Ishikawa (cell line): Measurements from ENCODE around the gene TIGIT.

Source experiments
- CEBPB ChIP-seq: IDR thresholded peaks from 2 replicates; pipeline ENCODE4 v1.6.1; 2012
- CREB1 ChIP-seq: IDR thresholded peaks from 2 replicates; pipeline ENCODE4 v1.6.1; 2012; ENCODE audit warnings: low read depth
- EGR1 ChIP-seq: IDR thresholded peaks from 2 replicates; pipeline ENCODE4 v1.6.1; 2012
- EP300 ChIP-seq: IDR thresholded peaks from 2 replicates; pipeline ENCODE4 v1.6.1; 2012; ENCODE audit warnings: borderline replicate concordance
- FOXM1 ChIP-seq: IDR thresholded peaks from 2 replicates; pipeline ENCODE4 v1.6.1; 2012; ENCODE audit warnings: low read depth, borderline replicate concordance
- NFIC ChIP-seq: IDR thresholded peaks from 2 replicates; pipeline ENCODE4 v1.6.1; 2012
- RAD21 ChIP-seq: IDR thresholded peaks from 2 replicates; pipeline ENCODE4 v1.6.1; 2012; ENCODE audit warnings: low read depth
- TAF1 ChIP-seq: IDR thresholded peaks from 2 replicates; pipeline ENCODE4 v1.6.1; 2012; ENCODE audit warnings: low read depth, mild to moderate bottlenecking
- TCF12 ChIP-seq: IDR thresholded peaks from 2 replicates; pipeline ENCODE4 v1.6.1; 2012; ENCODE audit warnings: low read depth
- TEAD4 ChIP-seq: IDR thresholded peaks from 2 replicates; pipeline ENCODE4 v1.6.1; 2012
- YY1 ChIP-seq: IDR thresholded peaks from 2 replicates; pipeline ENCODE4 v1.6.1; 2012; ENCODE audit warnings: low read depth
- ZBTB7A ChIP-seq: IDR thresholded peaks from 2 replicates; pipeline ENCODE4 v1.6.1; 2012; ENCODE audit warnings: low read depth
- TF ChIP-seq, protein P1 (sequence below): IDR thresholded peaks from 2 replicates; pipeline ENCODE4 v1.6.1; 2012
- TF ChIP-seq, protein P2 (sequence below): IDR thresholded peaks from 2 replicates; pipeline ENCODE4 v1.6.1; 2012
- TF ChIP-seq, protein P3 (sequence below): IDR thresholded peaks from 2 replicates; pipeline ENCODE4 v1.6.1; 2012; ENCODE audit warnings: low read depth, mild to moderate bottlenecking

Gene TIGIT

DNA sequence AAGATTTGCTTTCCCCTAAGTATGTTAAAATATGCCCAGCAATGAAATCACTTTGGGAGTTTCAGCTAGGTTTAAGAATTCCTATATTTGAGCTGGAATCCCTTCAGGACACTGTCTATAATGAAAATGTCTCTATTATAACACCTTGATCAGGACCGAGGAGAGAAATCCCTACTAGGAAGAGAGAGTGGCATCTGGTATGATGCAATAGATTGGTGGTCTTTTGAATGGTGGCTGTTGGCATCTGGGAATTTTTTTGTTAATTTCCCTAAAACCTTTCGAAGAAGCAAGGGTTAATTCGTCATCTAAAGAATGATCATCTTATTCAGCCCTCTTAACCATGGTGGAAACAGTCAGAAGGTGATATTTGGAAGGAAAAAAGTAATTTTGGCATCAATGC is 43.0 kb downstream of the TIGIT start:
- TF ChIP-seq, protein P1, sequence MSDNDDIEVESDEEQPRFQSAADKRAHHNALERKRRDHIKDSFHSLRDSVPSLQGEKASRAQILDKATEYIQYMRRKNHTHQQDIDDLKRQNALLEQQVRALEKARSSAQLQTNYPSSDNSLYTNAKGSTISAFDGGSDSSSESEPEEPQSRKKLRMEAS, result no peak
- no peak for TF ChIP-seq RAD21
- TF ChIP-seq ZBTB7A, result no peak
- TF ChIP-seq, protein P2, sequence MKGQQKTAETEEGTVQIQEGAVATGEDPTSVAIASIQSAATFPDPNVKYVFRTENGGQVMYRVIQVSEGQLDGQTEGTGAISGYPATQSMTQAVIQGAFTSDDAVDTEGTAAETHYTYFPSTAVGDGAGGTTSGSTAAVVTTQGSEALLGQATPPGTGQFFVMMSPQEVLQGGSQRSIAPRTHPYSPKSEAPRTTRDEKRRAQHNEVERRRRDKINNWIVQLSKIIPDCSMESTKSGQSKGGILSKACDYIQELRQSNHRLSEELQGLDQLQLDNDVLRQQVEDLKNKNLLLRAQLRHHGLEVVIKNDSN, result no peak
- TF ChIP-seq, protein P3, sequence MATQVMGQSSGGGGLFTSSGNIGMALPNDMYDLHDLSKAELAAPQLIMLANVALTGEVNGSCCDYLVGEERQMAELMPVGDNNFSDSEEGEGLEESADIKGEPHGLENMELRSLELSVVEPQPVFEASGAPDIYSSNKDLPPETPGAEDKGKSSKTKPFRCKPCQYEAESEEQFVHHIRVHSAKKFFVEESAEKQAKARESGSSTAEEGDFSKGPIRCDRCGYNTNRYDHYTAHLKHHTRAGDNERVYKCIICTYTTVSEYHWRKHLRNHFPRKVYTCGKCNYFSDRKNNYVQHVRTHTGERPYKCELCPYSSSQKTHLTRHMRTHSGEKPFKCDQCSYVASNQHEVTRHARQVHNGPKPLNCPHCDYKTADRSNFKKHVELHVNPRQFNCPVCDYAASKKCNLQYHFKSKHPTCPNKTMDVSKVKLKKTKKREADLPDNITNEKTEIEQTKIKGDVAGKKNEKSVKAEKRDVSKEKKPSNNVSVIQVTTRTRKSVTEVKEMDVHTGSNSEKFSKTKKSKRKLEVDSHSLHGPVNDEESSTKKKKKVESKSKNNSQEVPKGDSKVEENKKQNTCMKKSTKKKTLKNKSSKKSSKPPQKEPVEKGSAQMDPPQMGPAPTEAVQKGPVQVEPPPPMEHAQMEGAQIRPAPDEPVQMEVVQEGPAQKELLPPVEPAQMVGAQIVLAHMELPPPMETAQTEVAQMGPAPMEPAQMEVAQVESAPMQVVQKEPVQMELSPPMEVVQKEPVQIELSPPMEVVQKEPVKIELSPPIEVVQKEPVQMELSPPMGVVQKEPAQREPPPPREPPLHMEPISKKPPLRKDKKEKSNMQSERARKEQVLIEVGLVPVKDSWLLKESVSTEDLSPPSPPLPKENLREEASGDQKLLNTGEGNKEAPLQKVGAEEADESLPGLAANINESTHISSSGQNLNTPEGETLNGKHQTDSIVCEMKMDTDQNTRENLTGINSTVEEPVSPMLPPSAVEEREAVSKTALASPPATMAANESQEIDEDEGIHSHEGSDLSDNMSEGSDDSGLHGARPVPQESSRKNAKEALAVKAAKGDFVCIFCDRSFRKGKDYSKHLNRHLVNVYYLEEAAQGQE, result no peak
- no peak for TF ChIP-seq FOXM1
- no peak for TF ChIP-seq CEBPB
- TF ChIP-seq TCF12, result no peak
- no peak for TF ChIP-seq TEAD4
- no peak for TF ChIP-seq CREB1
- no peak for TF ChIP-seq EGR1
- TF ChIP-seq EP300, result no peak

DNA sequence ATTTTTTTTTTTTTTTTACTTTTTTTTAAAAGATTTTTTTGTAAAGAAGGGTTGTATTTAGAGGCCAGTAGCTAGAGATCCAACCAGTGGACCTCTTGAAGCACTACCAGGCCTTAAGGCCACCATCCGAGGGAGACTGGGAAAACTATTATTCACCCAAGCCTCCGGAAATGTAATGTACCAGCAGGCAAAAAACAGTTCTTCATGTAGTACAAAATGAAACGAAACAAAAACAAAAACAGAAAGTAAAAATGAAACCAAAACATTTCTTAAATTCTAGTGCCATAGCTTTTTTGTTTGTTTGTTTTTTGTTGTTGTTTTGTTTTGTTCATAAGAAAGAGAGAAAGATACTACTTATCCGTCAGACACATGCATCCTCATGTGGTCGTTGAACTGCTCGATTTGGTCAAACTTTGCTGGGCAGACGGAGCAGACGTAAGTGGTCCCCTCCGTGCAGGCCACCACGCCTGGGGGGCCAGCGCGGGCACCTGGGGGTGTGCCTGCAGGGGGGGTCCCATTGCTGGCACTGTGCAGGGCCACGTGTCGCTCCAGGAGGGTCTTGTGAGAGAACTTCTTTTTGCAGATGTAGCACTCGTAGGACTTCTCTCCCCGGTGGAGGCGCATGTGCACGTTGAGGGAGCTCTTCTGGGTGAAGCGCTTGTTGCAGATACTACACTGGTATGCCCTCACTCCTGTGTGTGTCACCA is 45.0 kb downstream of the TIGIT start:
- TF ChIP-seq FOXM1 (no peak), EP300 (no peak), RAD21 (no peak), CEBPB (no peak), TEAD4 (no peak), TAF1 (no peak), ZBTB7A (no peak), CREB1 (no peak)
- TF ChIP-seq, protein P2, result no peak
- TF ChIP-seq, protein P3, result no peak

DNA sequence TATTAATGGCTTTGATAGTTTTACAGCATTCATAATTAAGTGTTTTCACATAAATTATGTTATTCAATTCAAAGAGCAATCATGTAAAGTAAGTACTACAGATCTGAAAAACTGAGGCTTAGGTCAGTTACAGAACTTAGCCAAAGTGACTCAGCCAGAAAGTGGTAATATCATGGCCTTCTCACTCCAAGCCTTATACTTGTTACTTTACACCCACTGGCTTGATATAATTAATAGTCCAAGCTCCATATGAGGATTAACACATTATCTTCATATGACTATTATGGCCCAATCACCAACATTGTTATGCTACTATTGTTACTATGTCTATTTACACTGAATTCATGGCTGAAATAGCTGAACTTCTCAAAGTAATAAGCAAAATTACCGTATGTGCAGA is 50.7 kb downstream of the TIGIT start:
- TF ChIP-seq, protein P2, result no peak
- no peak for TF ChIP-seq RAD21
- TF ChIP-seq, protein P1, result no peak
- no peak for TF ChIP-seq EGR1
- no peak for TF ChIP-seq YY1
- no peak for TF ChIP-seq TEAD4
- no peak for TF ChIP-seq TCF12
- TF ChIP-seq EP300, result no peak
- no peak for TF ChIP-seq TAF1
- TF ChIP-seq CREB1, result no peak

DNA sequence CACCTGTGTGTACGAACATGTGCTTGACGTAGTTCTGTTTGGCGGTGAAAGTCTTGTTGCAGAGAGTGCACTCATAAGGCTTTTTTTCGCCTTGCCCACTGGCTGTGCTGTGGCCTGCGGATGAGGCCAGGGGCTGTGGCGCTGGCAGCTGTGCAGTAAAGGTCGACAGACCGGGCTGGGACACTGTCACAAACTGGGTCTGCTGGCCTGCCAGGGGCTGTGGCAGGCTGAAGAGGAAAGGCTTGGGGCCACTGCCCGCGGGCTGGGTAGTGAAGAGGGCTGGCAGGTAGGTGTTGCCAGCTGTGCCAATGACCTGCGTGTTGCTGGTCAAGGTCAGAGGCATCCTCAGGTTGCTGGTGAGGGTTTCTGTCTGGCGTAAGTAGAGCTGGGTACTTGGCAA is 56.4 kb downstream of the TIGIT start:
- no peak for TF ChIP-seq EGR1
- TF ChIP-seq EP300, result no peak

DNA sequence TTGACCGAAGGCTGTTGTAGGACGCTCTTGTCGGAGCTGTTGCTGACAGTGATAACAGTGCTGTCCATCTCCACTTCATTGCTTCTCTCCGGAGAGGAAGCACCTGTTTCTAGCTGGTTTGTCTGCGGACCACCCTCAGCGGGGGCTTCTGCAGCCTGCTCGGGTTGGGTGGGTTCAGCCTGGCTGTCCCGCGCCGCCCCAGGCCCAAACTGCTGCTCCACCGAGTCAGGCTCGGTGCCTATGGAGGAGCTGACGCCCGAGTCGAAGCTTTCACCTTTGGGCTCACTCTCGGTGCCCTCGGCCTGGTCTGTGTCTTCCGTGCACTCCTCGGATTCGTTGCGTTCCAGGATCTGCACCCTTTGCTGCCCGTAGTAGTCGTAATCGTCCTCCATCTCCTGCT is 56.9 kb downstream of the TIGIT start:
- TF ChIP-seq TAF1 (no peak), CREB1 (no peak)
- TF ChIP-seq, protein P1, result no peak

DNA sequence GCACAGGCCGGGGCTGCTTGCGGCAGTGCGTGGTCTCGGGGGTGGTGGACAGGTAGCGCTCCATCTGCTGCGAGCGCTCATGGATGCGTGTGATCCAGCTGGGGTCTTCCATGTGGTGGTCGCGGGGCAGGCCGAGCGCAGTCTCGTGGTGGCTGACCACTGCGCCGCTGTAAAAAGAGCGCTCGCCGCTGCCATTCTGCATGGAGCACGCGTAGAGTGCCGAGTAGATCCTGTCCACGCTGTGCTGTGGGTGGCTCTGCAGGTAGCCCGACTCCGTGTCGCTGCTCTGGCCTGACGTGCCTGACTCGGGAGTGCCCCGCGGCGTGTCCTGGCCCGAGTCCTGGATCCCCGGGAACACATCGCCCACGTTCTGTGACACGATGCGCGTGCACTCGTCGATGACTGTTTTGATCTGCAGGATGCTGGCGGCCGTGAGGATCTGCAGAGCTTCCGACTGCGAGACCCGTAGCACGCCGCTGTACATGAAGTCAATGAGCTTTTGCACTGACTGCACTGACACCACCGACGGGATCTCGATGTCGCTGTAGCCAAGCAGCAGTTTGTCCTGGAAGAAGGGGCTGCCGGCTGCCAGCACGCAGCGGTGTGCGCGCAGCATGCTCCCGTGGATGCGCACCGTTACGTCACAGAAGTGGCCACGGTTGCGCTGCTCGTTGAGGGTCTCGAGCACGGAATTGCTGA is 57.4 kb downstream of the TIGIT start:
- TF ChIP-seq, protein P1, result no peak
- TF ChIP-seq CREB1, result no peak
- TF ChIP-seq EGR1, result no peak
- TF ChIP-seq CEBPB, result no peak
- TF ChIP-seq, protein P2, result no peak
- TF ChIP-seq NFIC, result no peak
- no peak for TF ChIP-seq FOXM1
- no peak for TF ChIP-seq YY1
- TF ChIP-seq, protein P3, result no peak
- no peak for TF ChIP-seq TEAD4
- no peak for TF ChIP-seq RAD21
- TF ChIP-seq ZBTB7A, result no peak
- no peak for TF ChIP-seq EP300
- TF ChIP-seq TCF12, result no peak
- TF ChIP-seq TAF1, result no peak
